ENCODE measurements around the gene PUS7L. TPM values are rescaled to one million over a fixed set of nuclear protein-coding genes. Genes with fewer than 3 reads are reported as not detected.

PUS7L gene
- total RNA-seq, 1 experiment from 2014 or later: 10.2 TPM

DNA sequence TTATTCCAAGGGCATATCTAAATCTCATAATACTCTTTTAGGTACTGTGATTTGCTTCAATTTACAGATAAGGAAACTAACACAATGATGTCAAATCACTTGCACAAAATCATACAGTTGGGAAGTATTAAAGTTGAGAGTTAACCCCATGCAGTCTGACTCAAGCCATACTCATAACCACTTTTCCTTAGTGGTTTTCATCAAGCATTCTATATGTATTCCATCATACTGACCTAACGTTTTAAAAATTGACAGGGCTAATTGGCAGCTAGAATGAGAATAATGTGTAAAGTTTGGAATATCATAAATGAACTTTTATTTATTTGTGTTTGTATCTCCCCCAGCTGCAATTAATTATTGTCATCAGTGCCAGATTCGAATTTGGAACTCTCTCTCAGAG lies 20.9 kb downstream of the PUS7L start:
- CTCF ChIA-PET: no interaction called here
- Mint-ChIP-seq H3K4me1 (ENCODE audit: low read depth, unreplicated experiment) (no peaks in the 10 kb centered on the region), H3K27me3 (ENCODE audit: unreplicated experiment) (no peaks in the 10 kb centered on the region), H3K4me3 (ENCODE audit: low read depth, unreplicated experiment) (no peak overlapping the region), H3K9me3 (ENCODE audit: low read depth, unreplicated experiment) (no peaks in the 10 kb centered on the region), H3K36me3 (ENCODE audit: insufficient read depth, unreplicated experiment) (peaks cover 4% of the 10 kb centered on the region), H3K27ac (ENCODE audit: unreplicated experiment) (no peak overlapping the region)
- BruUV-seq (replicated peaks): no TSS peak
- TF ChIP-seq, protein P1, sequence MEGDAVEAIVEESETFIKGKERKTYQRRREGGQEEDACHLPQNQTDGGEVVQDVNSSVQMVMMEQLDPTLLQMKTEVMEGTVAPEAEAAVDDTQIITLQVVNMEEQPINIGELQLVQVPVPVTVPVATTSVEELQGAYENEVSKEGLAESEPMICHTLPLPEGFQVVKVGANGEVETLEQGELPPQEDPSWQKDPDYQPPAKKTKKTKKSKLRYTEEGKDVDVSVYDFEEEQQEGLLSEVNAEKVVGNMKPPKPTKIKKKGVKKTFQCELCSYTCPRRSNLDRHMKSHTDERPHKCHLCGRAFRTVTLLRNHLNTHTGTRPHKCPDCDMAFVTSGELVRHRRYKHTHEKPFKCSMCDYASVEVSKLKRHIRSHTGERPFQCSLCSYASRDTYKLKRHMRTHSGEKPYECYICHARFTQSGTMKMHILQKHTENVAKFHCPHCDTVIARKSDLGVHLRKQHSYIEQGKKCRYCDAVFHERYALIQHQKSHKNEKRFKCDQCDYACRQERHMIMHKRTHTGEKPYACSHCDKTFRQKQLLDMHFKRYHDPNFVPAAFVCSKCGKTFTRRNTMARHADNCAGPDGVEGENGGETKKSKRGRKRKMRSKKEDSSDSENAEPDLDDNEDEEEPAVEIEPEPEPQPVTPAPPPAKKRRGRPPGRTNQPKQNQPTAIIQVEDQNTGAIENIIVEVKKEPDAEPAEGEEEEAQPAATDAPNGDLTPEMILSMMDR (IDR thresholded peaks at IDR 0.05; ENCODE audit: unreplicated experiment): no peak
- intact Hi-C loops (cut with micrococcal nuclease; ENCODE audit: unreplicated experiment): no loop called here
- no peak for DNase-seq

DNA sequence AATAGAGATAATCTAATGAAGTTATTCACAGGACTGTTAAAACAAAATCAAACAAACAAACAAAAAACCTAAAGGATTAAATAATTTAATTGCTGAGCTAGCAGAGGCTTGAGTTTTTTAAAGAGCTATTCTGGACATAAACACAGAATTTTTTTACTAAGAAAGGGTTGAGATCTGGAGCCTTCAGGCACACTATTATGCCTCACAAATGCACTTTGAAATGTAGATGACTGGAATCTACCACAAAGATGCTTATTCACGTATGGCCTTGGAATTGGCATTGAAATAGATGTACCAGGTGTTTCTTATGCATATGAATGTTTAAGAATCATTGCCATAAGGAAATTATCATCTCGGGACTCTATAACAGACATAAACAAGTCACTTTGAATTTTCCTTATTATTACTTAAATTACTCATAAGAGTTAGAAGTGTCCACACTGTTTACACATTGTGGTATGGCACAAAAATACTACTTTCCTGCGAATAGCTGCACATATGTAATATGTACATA lies 21.6 kb downstream of the PUS7L start:
- TF ChIP-seq, protein P1 (IDR thresholded peaks at IDR 0.05; ENCODE audit: unreplicated experiment): no peak
- BruUV-seq (replicated peaks): no TSS peak
- DNase-seq: no peak
- Mint-ChIP-seq H3K4me1 (ENCODE audit: low read depth, unreplicated experiment) (no peaks in the 10 kb centered on the region), H3K27me3 (ENCODE audit: unreplicated experiment) (no peaks in the 10 kb centered on the region), H3K9me3 (ENCODE audit: low read depth, unreplicated experiment) (no peaks in the 10 kb centered on the region), H3K27ac (ENCODE audit: unreplicated experiment) (no peak overlapping the region), H3K4me3 (ENCODE audit: low read depth, unreplicated experiment) (no peak overlapping the region), H3K36me3 (ENCODE audit: insufficient read depth, unreplicated experiment) (peaks cover 4% of the 10 kb centered on the region)
- intact Hi-C loops (cut with micrococcal nuclease; ENCODE audit: unreplicated experiment): no loop called here
- CTCF ChIA-PET: no interaction called here

DNA sequence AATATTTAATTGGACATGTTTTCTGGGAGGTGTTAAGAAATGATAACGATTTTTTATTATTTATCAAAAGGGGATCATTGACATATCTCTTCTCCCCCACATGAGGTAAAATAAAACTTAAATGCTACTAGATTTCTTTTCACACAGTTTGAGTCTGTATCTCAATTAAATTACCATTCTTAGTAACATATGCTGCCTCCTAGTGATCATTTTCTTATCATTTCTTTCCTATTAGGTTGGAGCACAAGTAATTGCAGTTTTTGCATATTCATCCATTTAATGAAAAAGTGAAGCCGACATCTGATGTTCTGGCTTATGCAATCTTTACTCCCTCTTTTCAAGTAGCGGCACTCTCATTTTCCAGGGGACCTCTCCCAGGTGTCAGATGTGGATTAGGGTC lies 24.9 kb downstream of the PUS7L start:
- Mint-ChIP-seq H3K4me1 (ENCODE audit: low read depth, unreplicated experiment) (no peaks in the 10 kb centered on the region), H3K9me3 (ENCODE audit: low read depth, unreplicated experiment) (no peaks in the 10 kb centered on the region), H3K27me3 (ENCODE audit: unreplicated experiment) (no peaks in the 10 kb centered on the region), H3K27ac (ENCODE audit: unreplicated experiment) (no peak overlapping the region), H3K36me3 (ENCODE audit: insufficient read depth, unreplicated experiment) (peaks cover 4% of the 10 kb centered on the region), H3K4me3 (ENCODE audit: low read depth, unreplicated experiment) (no peak overlapping the region)
- TF ChIP-seq, protein P1 (IDR thresholded peaks at IDR 0.05; ENCODE audit: unreplicated experiment): no peak
- no TSS peak for BruUV-seq (replicated peaks)
- no peak for DNase-seq
- CTCF ChIA-PET: no interaction called here
- intact Hi-C loops (cut with micrococcal nuclease; ENCODE audit: unreplicated experiment): no loop called here

DNA sequence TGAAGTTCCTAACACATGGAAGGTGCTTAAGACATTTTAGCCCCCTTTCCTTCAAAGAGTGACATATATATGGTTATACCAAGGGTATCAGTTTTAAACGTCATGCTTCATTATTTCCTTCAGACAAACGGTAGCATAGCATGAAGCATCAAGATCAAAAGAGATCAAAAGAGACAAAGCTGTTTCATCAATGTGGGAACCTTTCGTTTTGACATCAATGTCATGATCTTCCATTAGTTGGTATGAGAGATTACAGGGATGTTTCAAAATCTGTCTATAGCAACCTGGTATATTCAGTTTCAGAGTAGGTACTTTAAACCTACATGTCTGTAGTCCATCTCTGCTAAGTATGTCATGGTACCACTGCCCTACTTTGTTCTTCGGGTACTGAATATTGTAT lies 28.3 kb downstream of the PUS7L start:
- CTCF ChIA-PET: no interaction called here
- H3K9me3 Mint-ChIP-seq (ENCODE audit: low read depth, unreplicated experiment): no peaks in the 10 kb centered on the region
- no TSS peak for BruUV-seq (replicated peaks)
- H3K36me3 Mint-ChIP-seq (ENCODE audit: insufficient read depth, unreplicated experiment): peaks cover 4% of the 10 kb centered on the region
- H3K4me1 Mint-ChIP-seq (ENCODE audit: low read depth, unreplicated experiment): no peaks in the 10 kb centered on the region
- H3K27me3 Mint-ChIP-seq (ENCODE audit: unreplicated experiment): no peaks in the 10 kb centered on the region
- TF ChIP-seq, protein P1 (IDR thresholded peaks at IDR 0.05; ENCODE audit: unreplicated experiment): no peak
- intact Hi-C loops (cut with micrococcal nuclease; ENCODE audit: unreplicated experiment): no loop called here
- H3K4me3 Mint-ChIP-seq (ENCODE audit: low read depth, unreplicated experiment): no peak overlapping the region
- DNase-seq: no peak
- H3K27ac Mint-ChIP-seq (ENCODE audit: unreplicated experiment): no peak overlapping the region
